A673 (cell line): ENCODE measurements around the gene CUX1. TPM values are rescaled to one million over a fixed set of nuclear protein-coding genes. Genes with fewer than 3 reads are reported as not detected.

ENCODE experiments used
- BruUV-seq: library from RNA; stranded (reverse); fragments of 400-500 nt; replicated peaks from 2 replicates; lab custom pipeline; 2021; lab: Mats Ljungman, UMichigan
- CTCF ChIA-PET: fragments of 300-600 bp; sonication (Branson Sonifier 250); formaldehyde crosslinking; loops from one replicate; lab custom pipeline; 2022; ENCODE audit warnings: antibody characterized with exemption; lab: Charles Lee
- POLR2A ChIA-PET: fragments of 300-600 bp; sonication (Branson Sonifier 250); formaldehyde crosslinking; loops from one replicate; lab custom pipeline; 2022; ENCODE audit warnings: antibody characterized with exemption; ENCODE audit not compliant: low non-redundant PET; lab: Charles Lee
- DNase-seq: peaks from one replicate; pipeline ENCODE4 v3.0.0-alpha.2; 2015; ENCODE audit warnings: low spot score
- H3K27ac ChIP-seq: fragments of 200-600 bp; sonication (generic); 2 replicates; pipeline ENCODE4 v1.5.1; 2016; ENCODE audit warnings: mixed run types, low read depth, mild to moderate bottlenecking, mixed read lengths, antibody characterized with exemption, low read length; ENCODE audit not compliant: poor library complexity, severe bottlenecking
- H3K27me3 ChIP-seq: fragments of 200-600 bp; sonication (generic); replicated peaks from 2 replicates; pipeline ENCODE4 v1.6.1; 2017; ENCODE audit warnings: mixed run types, low read depth, mild to moderate bottlenecking, mixed read lengths, antibody characterized with exemption, low read length; ENCODE audit not compliant: insufficient read depth, poor library complexity
- H3K36me3 ChIP-seq: fragments of 200-600 bp; sonication (generic); 2 replicates; pipeline ENCODE4 v1.6.1; 2016; ENCODE audit warnings: mixed run types, mild to moderate bottlenecking, mixed read lengths, antibody characterized with exemption, low read length; ENCODE audit not compliant: insufficient read depth, poor library complexity, severe bottlenecking
- H3K4me1 ChIP-seq: fragments of 200-600 bp; sonication (generic); 2 replicates; pipeline ENCODE4 v1.6.1; 2017; ENCODE audit warnings: mixed run types, mild to moderate bottlenecking, mixed read lengths, antibody characterized with exemption, low read length; ENCODE audit not compliant: insufficient read depth, poor library complexity, severe bottlenecking
- H3K4me3 ChIP-seq: fragments of 200-600 bp; sonication (generic); 2 replicates; pipeline ENCODE4 v1.5.1; 2016; ENCODE audit warnings: low read depth, mixed run types, mild to moderate bottlenecking, mixed read lengths, low read length; ENCODE audit not compliant: poor library complexity, severe bottlenecking
- H3K9me3 ChIP-seq: fragments of 200-600 bp; sonication (generic); 2 replicates; pipeline ENCODE4 v1.6.1; 2016; ENCODE audit warnings: mixed run types, low read depth, mild to moderate bottlenecking, mixed read lengths, antibody characterized with exemption, low read length; ENCODE audit not compliant: poor library complexity, severe bottlenecking
- EZH2 ChIP-seq: fragments of 200-600 bp; sonication (generic); IDR thresholded peaks from 2 replicates; pipeline ENCODE4 v1.6.1; 2017; ENCODE audit warnings: borderline replicate concordance, low read depth, mild to moderate bottlenecking, mixed read lengths, antibody characterized with exemption, low read length; ENCODE audit not compliant: poor library complexity, severe bottlenecking
- intact Hi-C: fragments of 100-400 bp; cut with micrococcal nuclease; formaldehyde crosslinking; loops from one replicate; pipeline ENCODE4 v1.10.0; 2022; ENCODE audit not compliant: unreplicated experiment
- total RNA-seq: library from RNA; stranded (reverse); gene quantifications from 2 replicates; pipeline ENCODE4 v1.2.3, GENCODE V29; 2021
- TF ChIP-seq, protein P1 (sequence below): fragments of 300-800, 200-600 bp; sonication (generic); conservative IDR thresholded peaks from 2 replicates; pipeline ENCODE4 v1.5.1; 2017; ENCODE audit warnings: low read depth, mild to moderate bottlenecking, antibody characterized with exemption, low read length, moderate library complexity, mixed read lengths

Gene CUX1
- total RNA-seq, 1 experiment from 2014 or later, result 49.4 TPM

DNA sequence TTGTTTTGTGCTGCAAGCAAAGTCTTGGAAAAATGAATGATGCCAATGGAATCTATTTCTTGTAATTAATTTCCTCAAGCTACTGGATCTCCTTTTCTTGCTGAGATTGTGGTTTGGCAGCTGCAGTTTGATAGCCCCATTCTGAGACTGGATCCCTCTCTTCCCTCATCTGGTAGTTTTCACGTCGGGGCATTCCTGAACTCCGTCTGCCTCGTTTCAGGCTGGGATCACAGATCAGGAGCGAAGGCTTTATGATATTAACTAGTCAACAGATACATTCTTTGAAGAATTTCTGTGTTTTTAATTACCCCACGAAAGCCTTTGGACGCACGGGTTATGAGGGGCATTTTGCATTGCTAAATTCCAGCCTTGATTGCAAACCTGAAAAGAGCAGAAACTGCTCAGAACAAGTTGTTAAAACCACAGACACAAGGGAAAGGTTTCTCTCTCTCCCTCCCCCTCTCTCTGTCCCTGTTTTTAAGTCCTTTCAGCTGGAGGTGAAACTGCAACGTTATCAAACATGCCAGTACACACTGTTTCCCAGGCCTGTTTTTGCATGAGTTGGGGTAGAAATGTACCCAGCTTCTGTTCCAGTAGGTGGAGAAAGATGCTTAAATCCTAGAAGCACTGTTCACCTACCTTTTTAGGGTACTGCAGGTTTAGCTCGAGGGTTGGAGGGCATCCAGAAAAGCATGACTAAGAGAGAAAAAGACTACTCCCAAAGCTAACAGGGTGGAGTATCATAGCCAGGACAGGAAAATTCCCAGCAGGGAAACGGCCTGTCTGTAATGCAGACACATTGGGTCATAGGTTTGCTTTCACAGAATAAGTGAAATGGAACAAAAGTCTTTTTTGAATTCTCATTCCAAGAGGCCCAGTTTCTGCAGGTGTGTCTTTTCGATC is 124.3 kb downstream of the CUX1 start:
- ChIA-PET CTCF (no interaction called here), POLR2A (no interaction called here)
- Histone ChIP-seq H3K27me3 (no peaks in the 10 kb centered on the region), H3K9me3 (no peaks in the 10 kb centered on the region), H3K36me3 (no peaks in the 10 kb centered on the region), H3K27ac (no peak overlapping the region), H3K4me1 (peaks cover 22% of the 10 kb centered on the region), H3K4me3 (no peak overlapping the region)
- TF ChIP-seq, protein P1, sequence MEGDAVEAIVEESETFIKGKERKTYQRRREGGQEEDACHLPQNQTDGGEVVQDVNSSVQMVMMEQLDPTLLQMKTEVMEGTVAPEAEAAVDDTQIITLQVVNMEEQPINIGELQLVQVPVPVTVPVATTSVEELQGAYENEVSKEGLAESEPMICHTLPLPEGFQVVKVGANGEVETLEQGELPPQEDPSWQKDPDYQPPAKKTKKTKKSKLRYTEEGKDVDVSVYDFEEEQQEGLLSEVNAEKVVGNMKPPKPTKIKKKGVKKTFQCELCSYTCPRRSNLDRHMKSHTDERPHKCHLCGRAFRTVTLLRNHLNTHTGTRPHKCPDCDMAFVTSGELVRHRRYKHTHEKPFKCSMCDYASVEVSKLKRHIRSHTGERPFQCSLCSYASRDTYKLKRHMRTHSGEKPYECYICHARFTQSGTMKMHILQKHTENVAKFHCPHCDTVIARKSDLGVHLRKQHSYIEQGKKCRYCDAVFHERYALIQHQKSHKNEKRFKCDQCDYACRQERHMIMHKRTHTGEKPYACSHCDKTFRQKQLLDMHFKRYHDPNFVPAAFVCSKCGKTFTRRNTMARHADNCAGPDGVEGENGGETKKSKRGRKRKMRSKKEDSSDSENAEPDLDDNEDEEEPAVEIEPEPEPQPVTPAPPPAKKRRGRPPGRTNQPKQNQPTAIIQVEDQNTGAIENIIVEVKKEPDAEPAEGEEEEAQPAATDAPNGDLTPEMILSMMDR, result no peak
- no peak for TF ChIP-seq EZH2
- DNase-seq, result no peak
- intact Hi-C loops, result no loop called here
- no TSS peak for BruUV-seq

DNA sequence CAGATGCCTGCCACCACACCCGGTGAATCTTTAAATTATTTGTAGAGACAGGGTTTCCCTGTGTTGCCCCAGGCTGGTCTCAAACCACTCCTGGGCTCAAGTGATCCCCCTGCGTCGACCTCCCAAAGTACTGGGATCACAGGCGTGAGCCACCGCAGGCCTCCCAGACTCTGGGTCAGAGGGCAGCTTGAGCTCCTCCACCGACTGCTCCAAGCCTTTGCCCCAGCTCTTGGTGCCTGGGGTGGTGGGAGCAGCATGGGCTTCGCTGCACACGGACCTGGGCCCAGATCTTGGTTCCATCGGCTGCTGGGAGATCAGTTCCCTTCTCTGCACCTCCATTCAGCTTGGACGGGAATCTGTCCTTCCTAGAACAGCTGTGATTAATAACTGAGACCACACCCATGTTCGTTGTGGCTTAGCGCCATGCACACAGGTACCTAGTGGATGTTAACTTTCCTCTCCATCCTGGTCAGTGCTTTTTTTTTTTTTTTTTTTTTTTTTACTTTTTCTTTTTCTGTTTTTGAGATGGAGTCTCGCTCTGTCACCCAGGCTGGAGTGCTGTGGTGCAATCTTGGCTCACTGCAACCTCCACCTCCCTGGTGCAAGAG is 125.3 kb downstream of the CUX1 start:
- H3K36me3 ChIP-seq, result no peaks in the 10 kb centered on the region
- no peak for TF ChIP-seq EZH2
- TF ChIP-seq, protein P1, result no peak
- H3K27me3 ChIP-seq, result no peaks in the 10 kb centered on the region
- no TSS peak for BruUV-seq
- no peaks in the 10 kb centered on the region for H3K9me3 ChIP-seq
- intact Hi-C loops, result no loop called here
- no peak overlapping the region for H3K27ac ChIP-seq
- H3K4me3 ChIP-seq, result no peak overlapping the region
- no peak for DNase-seq
- H3K4me1 ChIP-seq, result peaks cover 22% of the 10 kb centered on the region
- POLR2A ChIA-PET, result interaction anchor here (0.6 kb wide), 1 partner anchor 34 kb away, joined by 7 read pairs; no protein-coding TSS in a partner anchor
- CTCF ChIA-PET, result no interaction called here

DNA sequence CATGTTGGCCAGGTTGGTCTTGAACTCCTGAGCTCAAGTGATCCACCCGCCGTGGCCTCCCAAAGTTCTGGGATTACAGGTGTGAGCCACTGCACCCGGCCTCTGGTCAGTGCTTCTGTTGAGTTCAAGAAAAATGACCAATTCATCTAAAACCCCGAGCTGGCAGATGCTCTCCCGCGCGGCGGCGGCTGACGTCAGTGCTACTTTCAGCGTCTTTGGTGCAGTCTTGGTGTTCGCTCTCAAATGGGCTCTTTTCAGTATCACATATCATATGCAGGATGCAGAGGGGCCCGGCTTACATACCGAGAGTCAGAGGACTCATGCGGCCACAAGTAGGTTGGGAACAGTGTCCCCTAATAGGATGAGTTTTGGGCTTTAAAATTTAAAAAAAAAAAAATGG is 125.9 kb downstream of the CUX1 start:
- intact Hi-C loops, result no loop called here
- CTCF ChIA-PET, result no interaction called here
- H3K4me1 ChIP-seq, result peaks cover 28% of the 10 kb centered on the region
- H3K9me3 ChIP-seq, result no peaks in the 10 kb centered on the region
- no peak overlapping the region for H3K27ac ChIP-seq
- no peaks in the 10 kb centered on the region for H3K36me3 ChIP-seq
- no TSS peak for BruUV-seq
- no peak overlapping the region for H3K4me3 ChIP-seq
- POLR2A ChIA-PET, result interaction anchor here (0.6 kb wide), 1 partner anchor 33 kb away, joined by 7 read pairs; no protein-coding TSS in a partner anchor
- TF ChIP-seq, protein P1, result no peak
- TF ChIP-seq EZH2, result no peak
- DNase-seq, result no peak
- no peaks in the 10 kb centered on the region for H3K27me3 ChIP-seq
